Measurements from ENCODE around the gene RFXANK. TPM values are rescaled to one million over a fixed set of nuclear protein-coding genes. Genes with fewer than 3 reads are reported as not detected.

RFXANK gene
- total RNA-seq, 1 experiment from 2014 or later: 78.7 TPM

DNA sequence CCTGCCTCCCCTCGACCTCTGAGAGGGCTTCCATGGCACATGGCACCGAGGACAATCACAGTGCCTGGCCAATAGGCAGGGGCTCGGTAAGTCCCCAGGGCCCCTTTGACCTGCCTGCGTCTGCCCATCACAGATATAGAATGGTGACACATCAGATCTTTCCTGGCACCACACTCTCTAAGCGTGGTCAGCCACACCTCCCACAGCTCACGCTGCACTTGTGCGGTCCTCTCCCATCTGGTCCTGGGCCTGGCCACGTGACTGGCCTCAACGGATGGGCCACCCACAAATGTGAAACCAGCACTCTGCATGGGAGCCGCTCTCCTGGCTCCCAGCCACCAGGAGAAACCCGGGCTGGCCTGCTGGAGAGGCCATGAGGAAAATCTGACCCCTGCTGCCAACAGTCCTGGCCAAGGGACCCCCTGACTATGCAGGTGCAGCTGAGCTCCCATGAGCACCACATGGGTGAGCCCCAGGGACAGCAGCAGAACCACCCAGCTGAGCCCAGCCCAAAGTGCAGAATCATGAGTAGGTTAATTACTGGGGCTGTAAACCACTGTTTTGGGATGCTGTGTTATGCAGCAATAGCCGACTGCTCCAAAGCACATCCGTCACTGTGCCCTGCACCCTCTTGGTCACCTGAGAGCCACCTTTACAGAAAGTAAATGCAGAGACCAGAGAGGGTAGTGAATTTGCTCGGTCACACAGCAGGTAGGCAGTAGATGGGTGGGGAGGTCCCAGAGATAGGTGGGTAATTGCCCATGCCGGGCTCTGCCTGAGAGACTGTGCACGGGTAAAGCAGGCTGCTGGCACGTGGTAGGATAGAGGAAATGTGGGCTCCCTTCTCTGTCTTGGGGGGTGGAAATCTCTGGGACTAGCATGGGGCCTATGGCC, 12.3 kb upstream of the RFXANK start:
- DNase-seq (ENCODE audit: low spot score) (no peak), ATAC-seq (no peak)
- TF ChIP-seq, protein P1, sequence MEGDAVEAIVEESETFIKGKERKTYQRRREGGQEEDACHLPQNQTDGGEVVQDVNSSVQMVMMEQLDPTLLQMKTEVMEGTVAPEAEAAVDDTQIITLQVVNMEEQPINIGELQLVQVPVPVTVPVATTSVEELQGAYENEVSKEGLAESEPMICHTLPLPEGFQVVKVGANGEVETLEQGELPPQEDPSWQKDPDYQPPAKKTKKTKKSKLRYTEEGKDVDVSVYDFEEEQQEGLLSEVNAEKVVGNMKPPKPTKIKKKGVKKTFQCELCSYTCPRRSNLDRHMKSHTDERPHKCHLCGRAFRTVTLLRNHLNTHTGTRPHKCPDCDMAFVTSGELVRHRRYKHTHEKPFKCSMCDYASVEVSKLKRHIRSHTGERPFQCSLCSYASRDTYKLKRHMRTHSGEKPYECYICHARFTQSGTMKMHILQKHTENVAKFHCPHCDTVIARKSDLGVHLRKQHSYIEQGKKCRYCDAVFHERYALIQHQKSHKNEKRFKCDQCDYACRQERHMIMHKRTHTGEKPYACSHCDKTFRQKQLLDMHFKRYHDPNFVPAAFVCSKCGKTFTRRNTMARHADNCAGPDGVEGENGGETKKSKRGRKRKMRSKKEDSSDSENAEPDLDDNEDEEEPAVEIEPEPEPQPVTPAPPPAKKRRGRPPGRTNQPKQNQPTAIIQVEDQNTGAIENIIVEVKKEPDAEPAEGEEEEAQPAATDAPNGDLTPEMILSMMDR (IDR thresholded peaks at IDR 0.05): no peak
- TF ChIP-seq, protein P2, sequence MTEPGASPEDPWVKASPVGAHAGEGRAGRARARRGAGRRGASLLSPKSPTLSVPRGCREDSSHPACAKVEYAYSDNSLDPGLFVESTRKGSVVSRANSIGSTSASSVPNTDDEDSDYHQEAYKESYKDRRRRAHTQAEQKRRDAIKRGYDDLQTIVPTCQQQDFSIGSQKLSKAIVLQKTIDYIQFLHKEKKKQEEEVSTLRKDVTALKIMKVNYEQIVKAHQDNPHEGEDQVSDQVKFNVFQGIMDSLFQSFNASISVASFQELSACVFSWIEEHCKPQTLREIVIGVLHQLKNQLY (CRISPR knock-in tag; IDR thresholded peaks at IDR 0.05): no peak
- TF ChIP-seq ATF1 (CRISPR knock-in tag; IDR thresholded peaks at IDR 0.05) (no peak), SOX15 (CRISPR knock-in tag; IDR thresholded peaks at IDR 0.05) (no peak), ZNF263 (CRISPR knock-in tag; IDR thresholded peaks at IDR 0.05; ENCODE audit: low read depth) (no peak), CREB1 (CRISPR knock-in tag; IDR thresholded peaks at IDR 0.05) (no peak)
- TF ChIP-seq, protein P3, sequence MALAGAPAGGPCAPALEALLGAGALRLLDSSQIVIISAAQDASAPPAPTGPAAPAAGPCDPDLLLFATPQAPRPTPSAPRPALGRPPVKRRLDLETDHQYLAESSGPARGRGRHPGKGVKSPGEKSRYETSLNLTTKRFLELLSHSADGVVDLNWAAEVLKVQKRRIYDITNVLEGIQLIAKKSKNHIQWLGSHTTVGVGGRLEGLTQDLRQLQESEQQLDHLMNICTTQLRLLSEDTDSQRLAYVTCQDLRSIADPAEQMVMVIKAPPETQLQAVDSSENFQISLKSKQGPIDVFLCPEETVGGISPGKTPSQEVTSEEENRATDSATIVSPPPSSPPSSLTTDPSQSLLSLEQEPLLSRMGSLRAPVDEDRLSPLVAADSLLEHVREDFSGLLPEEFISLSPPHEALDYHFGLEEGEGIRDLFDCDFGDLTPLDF (CRISPR knock-in tag; IDR thresholded peaks at IDR 0.05): no peak
- TF ChIP-seq, protein P4, sequence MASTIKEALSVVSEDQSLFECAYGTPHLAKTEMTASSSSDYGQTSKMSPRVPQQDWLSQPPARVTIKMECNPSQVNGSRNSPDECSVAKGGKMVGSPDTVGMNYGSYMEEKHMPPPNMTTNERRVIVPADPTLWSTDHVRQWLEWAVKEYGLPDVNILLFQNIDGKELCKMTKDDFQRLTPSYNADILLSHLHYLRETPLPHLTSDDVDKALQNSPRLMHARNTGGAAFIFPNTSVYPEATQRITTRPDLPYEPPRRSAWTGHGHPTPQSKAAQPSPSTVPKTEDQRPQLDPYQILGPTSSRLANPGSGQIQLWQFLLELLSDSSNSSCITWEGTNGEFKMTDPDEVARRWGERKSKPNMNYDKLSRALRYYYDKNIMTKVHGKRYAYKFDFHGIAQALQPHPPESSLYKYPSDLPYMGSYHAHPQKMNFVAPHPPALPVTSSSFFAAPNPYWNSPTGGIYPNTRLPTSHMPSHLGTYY (CRISPR knock-in tag; IDR thresholded peaks at IDR 0.05): no peak
- TF ChIP-seq, protein P5, sequence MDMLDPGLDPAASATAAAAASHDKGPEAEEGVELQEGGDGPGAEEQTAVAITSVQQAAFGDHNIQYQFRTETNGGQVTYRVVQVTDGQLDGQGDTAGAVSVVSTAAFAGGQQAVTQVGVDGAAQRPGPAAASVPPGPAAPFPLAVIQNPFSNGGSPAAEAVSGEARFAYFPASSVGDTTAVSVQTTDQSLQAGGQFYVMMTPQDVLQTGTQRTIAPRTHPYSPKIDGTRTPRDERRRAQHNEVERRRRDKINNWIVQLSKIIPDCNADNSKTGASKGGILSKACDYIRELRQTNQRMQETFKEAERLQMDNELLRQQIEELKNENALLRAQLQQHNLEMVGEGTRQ (CRISPR knock-in tag; IDR thresholded peaks at IDR 0.05): no peak
- peaks cover 4% of the 10 kb centered on the region for H3K36me3 Mint-ChIP-seq
- no peaks in the 10 kb centered on the region for H3K4me1 Mint-ChIP-seq
- H3K9me3 Mint-ChIP-seq: no peaks in the 10 kb centered on the region
- no peak overlapping the region for H3K27ac Mint-ChIP-seq
- ChIA-PET POLR2A (no interaction called here), CTCF (no interaction called here)
- H3K4me3 Mint-ChIP-seq: no peak overlapping the region
- H3K27me3 Mint-ChIP-seq (ENCODE audit: low read depth): peaks cover 1% of the 10 kb centered on the region; the same call in 1 of the 2 replicates

DNA sequence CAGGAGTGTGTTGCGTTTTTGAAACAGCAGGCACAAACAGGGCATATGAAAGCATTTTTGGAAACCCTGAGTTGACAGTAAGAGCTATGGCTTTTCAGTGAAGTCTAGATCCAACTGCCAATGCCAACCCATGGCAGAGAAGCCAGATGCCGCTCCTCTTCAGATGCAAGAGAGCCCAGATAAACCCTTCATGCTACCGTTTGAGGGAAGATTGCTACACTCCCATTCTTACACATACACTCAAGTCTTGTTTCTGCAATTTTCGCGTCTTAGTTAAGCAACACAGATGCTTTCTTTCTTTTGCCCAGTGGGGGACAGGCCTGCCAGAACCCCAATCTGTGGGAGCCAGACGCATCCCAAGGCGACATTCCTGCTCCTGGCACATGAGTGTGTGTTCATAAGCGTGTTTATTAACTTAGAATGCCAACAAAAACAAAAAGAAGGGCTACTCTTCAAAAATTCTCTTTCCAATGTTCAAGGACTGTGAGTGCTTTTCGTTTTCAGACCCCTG, 10.5 kb upstream of the RFXANK start:
- ATAC-seq: no peak
- no peak for DNase-seq (ENCODE audit: low spot score)
- TF ChIP-seq, protein P2 (CRISPR knock-in tag; IDR thresholded peaks at IDR 0.05): no peak
- no peak for TF ChIP-seq ZNF396 (CRISPR knock-in tag; IDR thresholded peaks at IDR 0.05; ENCODE audit: borderline replicate concordance)
- no peak for TF ChIP-seq TEAD4 (CRISPR knock-in tag; IDR thresholded peaks at IDR 0.05)
- no peak for TF ChIP-seq FOXP1 (CRISPR knock-in tag; IDR thresholded peaks at IDR 0.05; ENCODE audit: borderline replicate concordance)
- TF ChIP-seq, protein P3 (CRISPR knock-in tag; IDR thresholded peaks at IDR 0.05): no peak
- TF ChIP-seq, protein P6, sequence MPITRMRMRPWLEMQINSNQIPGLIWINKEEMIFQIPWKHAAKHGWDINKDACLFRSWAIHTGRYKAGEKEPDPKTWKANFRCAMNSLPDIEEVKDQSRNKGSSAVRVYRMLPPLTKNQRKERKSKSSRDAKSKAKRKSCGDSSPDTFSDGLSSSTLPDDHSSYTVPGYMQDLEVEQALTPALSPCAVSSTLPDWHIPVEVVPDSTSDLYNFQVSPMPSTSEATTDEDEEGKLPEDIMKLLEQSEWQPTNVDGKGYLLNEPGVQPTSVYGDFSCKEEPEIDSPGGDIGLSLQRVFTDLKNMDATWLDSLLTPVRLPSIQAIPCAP (CRISPR knock-in tag; IDR thresholded peaks at IDR 0.05): no peak
- TF ChIP-seq ZBTB21 (CRISPR knock-in tag; IDR thresholded peaks at IDR 0.05; ENCODE audit: borderline replicate concordance): no peak
- no peak for TF ChIP-seq KAT7 (CRISPR knock-in tag; IDR thresholded peaks at IDR 0.05; ENCODE audit: borderline replicate concordance)
- peaks cover 5% of the 10 kb centered on the region; the same call in 1 of the 2 replicates for H3K4me1 Mint-ChIP-seq
- H3K4me3 Mint-ChIP-seq: no peak overlapping the region
- no peak overlapping the region for H3K27ac Mint-ChIP-seq
- ChIA-PET CTCF (no interaction called here), POLR2A (no interaction called here)
- H3K27me3 Mint-ChIP-seq (ENCODE audit: low read depth): no peaks in the 10 kb centered on the region
- peaks cover 4% of the 10 kb centered on the region for H3K36me3 Mint-ChIP-seq
- no peaks in the 10 kb centered on the region for H3K9me3 Mint-ChIP-seq
